K562 (cell line): Measurements from ENCODE around the gene AK2. TPM values are rescaled to one million over a fixed set of nuclear protein-coding genes. Genes with fewer than 3 reads are reported as not detected.

ENCODE experiments used
- ATAC-seq: fragments of 200-7000 bp; cut with Tn5 transposase; 3 replicates; pipeline ENCODE4 v1.9.1; 2020; ENCODE audit warnings: moderate library complexity
- BruUV-seq: library from RNA; stranded (reverse); fragments of 400-500 nt; replicated peaks from 2 replicates; lab custom pipeline; 2021; lab: Mats Ljungman, UMichigan
- CTCF ChIA-PET: fragments of 300-600 bp; formaldehyde crosslinking; extraction: SDS; loops from one replicate; lab custom pipeline; 2021; ENCODE audit warnings: low intra/inter-chr PET ratio; lab: Yijun Ruan, JAX
- POLR2A ChIA-PET: fragments of 300-600, 350-650 bp; sonication (Branson Sonifier 250); formaldehyde crosslinking; extraction: SDS; loops from one replicate; lab custom pipeline; 2021; ENCODE audit warnings: antibody characterized with exemption, inconsistent platforms; lab: Yijun Ruan, JAX
- DNase-seq, 4 experiments: peaks; one replicate each; pipeline versions ENCODE4 v3.0.0 to v3.0.0-alpha.2; 2011 to 2018; ENCODE audit warnings: low spot score in 3 of 4, mixed read lengths in 3 of 4; ENCODE audit errors: extremely low read depth in 1 of 4
- FAIRE-seq: peaks from 2 replicates; lab custom pipeline; 2011; peaks lifted over from hg19 to GRCh38; lab: Jason Lieb, UNC
- H2AFZ ChIP-seq: 2 replicates; pipeline ENCODE4 v1.6.0; 2011; ENCODE audit warnings: low read depth, low read length, control low read depth, inconsistent platforms
- H3K27ac ChIP-seq: fragments of 200-600 bp; 3 replicates; pipeline ENCODE4 v1.8.0; 2011; ENCODE audit warnings: low read depth, mild to moderate bottlenecking, control low read depth, inconsistent platforms, low read length, moderate library complexity, mixed read lengths; ENCODE audit errors: extremely low read depth
- H3K27me3 ChIP-seq, 2 experiments: fragments of 300-600 bp in 1 of 2; 2 replicates in 1 of 2; 3 replicates in 1 of 2; pipeline versions ENCODE4 v1.6.0 to v1.8.0; 2011; ENCODE audit warnings: inconsistent platforms in 2 of 2, low read length in 2 of 2, mild to moderate bottlenecking in 1 of 2, mixed read lengths in 1 of 2, moderate library complexity in 1 of 2; ENCODE audit not compliant: control insufficient read depth in 2 of 2, insufficient read depth in 2 of 2
- H3K36me3 ChIP-seq: fragments of 300-600 bp; 3 replicates; pipeline ENCODE4 v1.8.0; 2011; ENCODE audit warnings: mild to moderate bottlenecking, low read length, inconsistent platforms; ENCODE audit not compliant: control insufficient read depth, insufficient read depth
- H3K4me1 ChIP-seq, 2 experiments: fragments of 200-600 bp in 1 of 2; replicated peaks in 1 of 2; 2 replicates in 1 of 2; 3 replicates in 1 of 2; pipeline versions ENCODE4 v1.5.1 to v1.8.0; 2011; ENCODE audit warnings: inconsistent platforms in 2 of 2, low read length in 2 of 2, mild to moderate bottlenecking in 1 of 2, mixed read lengths in 1 of 2, moderate library complexity in 1 of 2; ENCODE audit not compliant: control insufficient read depth in 2 of 2, insufficient read depth in 2 of 2
- H3K4me2 ChIP-seq: 2 replicates; pipeline ENCODE4 v1.6.1; 2011; ENCODE audit warnings: low read length, control low read depth, inconsistent platforms, mixed read lengths; ENCODE audit not compliant: insufficient read depth
- H3K4me3 ChIP-seq: fragments of 200-600 bp; sonication (generic), shearing (Covaris generic); 2 replicates; pipeline ENCODE4 v1.5.1; 2016; ENCODE audit warnings: control low read depth, inconsistent platforms
- H3K79me2 ChIP-seq: fragments of 200-600 bp; 3 replicates; pipeline ENCODE4 v1.8.0; 2011; ENCODE audit warnings: low read length, inconsistent platforms; ENCODE audit not compliant: control insufficient read depth, insufficient read depth
- H3K9ac ChIP-seq, 2 experiments: 2 replicates each; pipeline versions ENCODE4 v1.6.0 to v1.6.1; 2011; ENCODE audit warnings: low read depth in 2 of 2, low read length in 2 of 2, control low read depth in 1 of 2, inconsistent platforms in 1 of 2, mild to moderate bottlenecking in 1 of 2, mixed read lengths in 1 of 2; ENCODE audit not compliant: insufficient read depth in 1 of 2
- H3K9me1 ChIP-seq: one replicate; pipeline ENCODE4 v1.6.0; 2011; ENCODE audit warnings: inconsistent platforms, mild to moderate bottlenecking, low read length, moderate library complexity; ENCODE audit not compliant: control insufficient read depth, insufficient read depth
- H3K9me3 ChIP-seq: replicated peaks from 2 replicates; pipeline ENCODE4 v1.5.1; 2011; ENCODE audit warnings: low read depth, low read length, inconsistent platforms; ENCODE audit not compliant: control insufficient read depth, insufficient read depth
- H4K20me1 ChIP-seq: replicated peaks from 2 replicates; pipeline ENCODE4 v1.6.1; 2011; ENCODE audit warnings: low read length, inconsistent platforms, mixed read lengths; ENCODE audit not compliant: control insufficient read depth, insufficient read depth
- CAMTA2 ChIP-seq: fragments of 250-450 bp; sonication (Bioruptor Pico); conservative IDR thresholded peaks from 2 replicates; pipeline ENCODE4 v1.5.1; 2022
- CBX3 ChIP-seq, 2 experiments: IDR thresholded peaks; 1 replicate in 1 of 2; 2 replicates in 1 of 2; pipeline ENCODE4 v1.6.1; 2012; ENCODE audit warnings: inconsistent platforms in 2 of 2, low read length in 2 of 2, borderline replicate concordance in 1 of 2, control low read depth in 1 of 2
- CREBBP ChIP-seq: IDR thresholded peaks from one replicate; pipeline ENCODE4 v1.6.1; 2012; ENCODE audit warnings: low read depth, mild to moderate bottlenecking, control low read depth, inconsistent platforms, low read length
- MCM2 ChIP-seq: fragments of 450-650 bp; IDR thresholded peaks from 2 replicates; pipeline ENCODE4 v1.6.1; 2017; ENCODE audit warnings: low read depth, mild to moderate bottlenecking
- MED1 ChIP-seq: sonication (generic); formaldehyde crosslinking; IDR thresholded peaks from 2 replicates; pipeline ENCODE4 v1.8.1; 2023; ENCODE audit warnings: missing genetic modification reagents, borderline replicate concordance
- MTF1 ChIP-seq: fragments of 250-450 bp; sonication (Bioruptor Pico); IDR thresholded peaks from 2 replicates; pipeline ENCODE4 v1.9.0; 2021; ENCODE audit warnings: moderate library complexity, mild to moderate bottlenecking, inconsistent platforms, borderline replicate concordance
- NFIX ChIP-seq: fragments of 250-450 bp; sonication (Bioruptor Pico); IDR thresholded peaks from 2 replicates; pipeline ENCODE4 v1.4.0; 2020; ENCODE audit warnings: low read depth, mild to moderate bottlenecking, moderate library complexity
- RBFOX2 ChIP-seq: fragments of 200-400 bp; formaldehyde crosslinking; IDR thresholded peaks from 2 replicates; pipeline ENCODE4 v1.6.1; 2017; ENCODE audit warnings: low read depth, mild to moderate bottlenecking, low read length, moderate library complexity
- RBM17 ChIP-seq: fragments of 200-400 bp; formaldehyde crosslinking; IDR thresholded peaks from 2 replicates; pipeline ENCODE4 v1.6.1; 2017; ENCODE audit warnings: low read depth, mild to moderate bottlenecking, low read length, borderline replicate concordance
- SMC3 ChIP-seq: conservative IDR thresholded peaks from 2 replicates; pipeline ENCODE4 v1.6.1; 2011; ENCODE audit warnings: low read depth, low read length, improper control_type of control experiment; ENCODE audit not compliant: insufficient read depth
- XRCC5 ChIP-seq: fragments of 200-400 bp; formaldehyde crosslinking; IDR thresholded peaks from 2 replicates; pipeline ENCODE4 v1.6.1; 2017; ENCODE audit warnings: low read depth, mild to moderate bottlenecking, low read length
- ZC3H8 ChIP-seq: fragments of 450-650 bp; IDR thresholded peaks from 2 replicates; pipeline ENCODE4 v1.6.1; 2017
- ZNF444 ChIP-seq: fragments of 250-450 bp; sonication (Bioruptor Pico); IDR thresholded peaks from 2 replicates; pipeline ENCODE4 v1.4.0; 2020; ENCODE audit warnings: mild to moderate bottlenecking, moderate library complexity
- ZNF699 ChIP-seq: fragments of 250-450 bp; sonication (Bioruptor Pico); IDR thresholded peaks from 2 replicates; pipeline ENCODE4 v1.8.0; 2021; ENCODE audit warnings: mild to moderate bottlenecking, moderate library complexity; ENCODE audit not compliant: insufficient replicate concordance
- WGBS: fragments of 100-300 bp; shearing (Covaris generic); methylation state at CpG from one replicate; pipeline ENCODE4 v1.1.6; 2016; ENCODE audit warnings: low coverage, mixed read lengths; ENCODE audit not compliant: insufficient coverage; ENCODE audit errors: missing lambda C conversion rate; 5-methylcytosine and 5-hydroxymethylcytosine counted together
- in situ Hi-C: fragments of 300-500 bp; cut with MboI; formaldehyde crosslinking; loops from 4 replicates; pipeline ENCODE4 v1.15.0; 2018; ENCODE audit warnings: inconsistent platforms, mixed read lengths
- intact Hi-C: fragments of 100-400 bp; cut with micrococcal nuclease; formaldehyde crosslinking; loops from 2 replicates; pipeline ENCODE4 v1.14.2; 2022
- polyA plus RNA-seq, 8 experiments: library from polyadenylated mRNA; depleted of rRNA in 4 of 8; stranded (reverse) in 5 of 8; unstranded in 3 of 8; fragments of >200 nt; fragmentation: Nextera tagmentation in 2 of 8; fragmentation: Illumina TruSeq in 1 of 8; extraction: Ambion mirVana in 2 of 8; extraction: Trizol in 1 of 8; gene quantifications; 2 replicates each; pipeline versions ENCODE4 v1.2.1 to v1.2.3, GENCODE V29; 2011 to 2014; ENCODE audit warnings: inconsistent platforms in 1 of 8, missing spikeins in 1 of 8
- total RNA-seq, 7 experiments: library from RNA; depleted of rRNA in 6 of 7; stranded (reverse); fragments of >200 nt in 6 of 7; fragmentation: Illumina TruSeq in 2 of 7; extraction: Trizol in 2 of 7; gene quantifications; 2 replicates each; pipeline versions ENCODE4 v1.2.1 to v1.2.3, GENCODE V29; 2011 to 2021; ENCODE audit warnings: low replicate concordance in 1 of 7
- TF ChIP-seq, protein P1 (sequence below): fragments of 250-450 bp; sonication (Bioruptor Pico); IDR thresholded peaks from 2 replicates; pipeline ENCODE4 v1.5.1; 2021; ENCODE audit warnings: mild to moderate bottlenecking

Gene AK2
- total and polyA plus RNA-seq, 9 of the 15 experiments (the other 6 are each of a cell fraction or from before 2014, with no cell fraction given) = 105 to 1,050 (median 509) TPM

DNA sequence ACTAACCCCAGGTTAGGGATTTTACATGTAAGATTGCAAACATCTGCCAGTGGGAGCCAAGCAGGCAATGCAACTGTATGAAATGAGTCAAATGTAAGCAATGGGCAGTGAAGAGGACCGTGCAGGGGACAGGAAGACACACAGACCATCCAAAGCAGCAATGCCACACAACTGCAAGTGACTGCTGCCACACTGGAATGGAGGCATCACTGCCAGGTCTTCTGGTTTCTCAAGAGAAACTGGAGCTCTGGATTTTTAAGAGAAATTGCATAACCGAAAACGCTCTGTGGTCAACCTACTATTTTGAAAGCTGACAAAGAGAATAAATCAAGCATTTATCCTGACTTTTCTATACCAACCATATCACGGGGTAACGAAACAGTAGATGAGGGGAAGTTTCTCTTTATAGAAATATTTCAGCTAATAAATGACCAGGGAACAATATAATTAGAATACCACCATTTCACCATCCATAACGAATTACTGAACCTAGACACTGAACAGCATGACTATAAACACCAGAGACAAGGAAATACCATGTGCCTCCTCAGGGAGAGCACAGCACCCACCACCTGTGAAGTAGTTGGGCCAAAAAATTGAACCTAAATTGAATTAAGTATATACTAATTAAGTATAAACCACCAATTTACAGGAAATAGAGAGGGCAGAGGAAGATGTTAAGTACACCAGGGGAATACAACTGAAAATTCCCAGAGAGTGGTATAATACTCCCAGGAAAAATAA lies 4.4 kb downstream of the AK2 start:
- peak in 1 of 4 experiments; percentile 16 for DNase-seq
- POLR2A ChIA-PET = interaction anchor here (1.1 to 1.6 kb wide), 3 partner anchors 23 to 224 kb away, joined by 3 to 4 read pairs (median 3); no protein-coding TSS in a partner anchor
- Histone ChIP-seq H3K9me1 (no peaks in the 10 kb centered on the region), H3K9ac (no peak overlapping the region), H3K4me1 (peaks cover 7 to 23% of the 10 kb centered on the region in 2 experiments; a peak in 4 of 5 replicates), H4K20me1 (peaks cover 38% of the 10 kb centered on the region), H3K9me3 (0 out of 2 replicates have a peak, but pooled peaks cover 2% of the 10 kb centered on the region), H3K4me2 (no peak overlapping the region), H3K4me3 (no peak overlapping the region), H3K27ac (no peak overlapping the region), H2AFZ (no peak overlapping the region), H3K79me2 (peaks cover 98% of the 10 kb centered on the region), H3K36me3 (peaks cover 78% of the 10 kb centered on the region), H3K27me3 (no peaks in the 10 kb centered on the region)
- ATAC-seq = no peak
- no TSS peak for BruUV-seq
- no peak for FAIRE-seq
- TF ChIP-seq CBX3 (IDR thresholded peaks at IDR 0.05; ENCODE audit: borderline replicate concordance in 1 of 2, low read length in 2 of 2) (no peak), MTF1 (CRISPR knock-in tag) (no peak), RBFOX2 (0 out of 2 replicates have a peak, but pooled peaks have one; percentile 26)
- 85% methylated on average over 6 of the region's 6 CpGs for WGBS
- intact Hi-C loops (no loop called here), in situ Hi-C loops (no loop called here)
- CTCF ChIA-PET = no interaction called here

DNA sequence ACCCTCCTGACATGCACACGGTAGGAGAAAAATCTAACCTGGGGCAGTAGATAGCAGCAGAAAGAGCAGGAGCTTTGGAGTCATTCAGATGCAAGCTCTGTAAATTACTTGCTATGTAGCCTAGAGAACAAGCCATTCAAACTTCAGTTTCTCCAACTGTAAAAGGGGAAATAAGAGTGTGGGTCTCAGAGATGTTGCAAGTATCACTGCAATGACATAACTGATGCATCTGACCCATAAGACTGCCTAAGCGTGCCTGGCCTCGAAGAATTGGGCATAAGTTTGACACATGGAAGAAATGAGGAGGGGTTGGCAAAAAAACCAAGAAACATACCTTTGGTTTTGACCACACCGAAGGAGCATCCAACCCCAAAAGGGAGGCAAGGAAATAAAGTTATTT lies 5.2 kb downstream of the AK2 start:
- BruUV-seq = no TSS peak
- Histone ChIP-seq H3K79me2 (peaks cover 96% of the 10 kb centered on the region), H3K4me3 (no peak overlapping the region), H3K36me3 (peaks cover 84% of the 10 kb centered on the region), H3K4me2 (no peak overlapping the region), H2AFZ (no peak overlapping the region), H3K9me1 (no peaks in the 10 kb centered on the region), H3K27me3 (no peaks in the 10 kb centered on the region), H4K20me1 (peaks cover 38% of the 10 kb centered on the region), H3K4me1 (peaks cover 5 to 19% of the 10 kb centered on the region in 2 experiments; a peak in 4 of 5 replicates), H3K9me3 (no peaks in the 10 kb centered on the region), H3K27ac (no peak overlapping the region), H3K9ac (no peak overlapping the region)
- ChIA-PET POLR2A (interaction anchor here (1.1 to 2.4 kb wide), 6 partner anchors 10 to 223 kb away, joined by 3 to 6 read pairs (median 4); no protein-coding TSS in a partner anchor), CTCF (no interaction called here)
- in situ Hi-C loops (no loop called here), intact Hi-C loops (no loop called here)
- ATAC-seq (no peak), FAIRE-seq (no peak), DNase-seq (peak in 1 of 4 experiments; percentile 14)
- 94% methylated on average over 4 of the region's 4 CpGs for WGBS
- TF ChIP-seq SMC3 (no peak), MED1 (CRISPR knock-in tag) (no peak), ZNF699 (CRISPR knock-in tag) (no peak), XRCC5 (no peak), RBM17 (no peak), MCM2 (no peak), CREBBP (no peak), ZNF444 (no peak), ZC3H8 (no peak), CAMTA2 (no peak), NFIX (CRISPR knock-in tag) (no peak)
- TF ChIP-seq, protein P1, sequence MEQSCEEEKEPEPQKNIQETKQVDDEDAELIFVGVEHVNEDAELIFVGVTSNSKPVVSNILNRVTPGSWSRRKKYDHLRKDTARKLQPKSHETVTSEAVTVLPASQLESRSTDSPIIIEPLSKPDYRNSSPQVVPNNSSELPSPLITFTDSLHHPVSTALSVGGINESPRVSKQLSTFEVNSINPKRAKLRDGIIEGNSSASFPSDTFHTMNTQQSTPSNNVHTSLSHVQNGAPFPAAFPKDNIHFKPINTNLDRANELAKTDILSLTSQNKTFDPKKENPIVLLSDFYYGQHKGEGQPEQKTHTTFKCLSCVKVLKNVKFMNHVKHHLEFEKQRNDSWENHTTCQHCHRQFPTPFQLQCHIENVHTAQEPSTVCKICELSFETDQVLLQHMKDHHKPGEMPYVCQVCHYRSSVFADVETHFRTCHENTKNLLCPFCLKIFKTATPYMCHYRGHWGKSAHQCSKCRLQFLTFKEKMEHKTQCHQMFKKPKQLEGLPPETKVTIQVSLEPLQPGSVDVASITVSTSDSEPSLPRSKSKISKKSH (CRISPR knock-in tag) = no peak
